Panc1 (cell line): ENCODE measurements around the gene FSD2. TPM values are rescaled to one million over a fixed set of nuclear protein-coding genes. Genes with fewer than 3 reads are reported as not detected.

Experiments
- ATAC-seq: fragments of 200-7000 bp; cut with Tn5 transposase; 2 replicates; pipeline ENCODE4 v1.9.1; 2020; ENCODE audit warnings: mild to moderate bottlenecking, moderate library complexity
- BruUV-seq: library from RNA; stranded (reverse); fragments of 400-500 nt; replicated peaks from 2 replicates; lab custom pipeline; 2021; lab: Mats Ljungman, UMichigan
- CTCF ChIA-PET: fragments of 300-600 bp; sonication (Branson Sonifier 250); formaldehyde crosslinking; loops from one replicate; lab custom pipeline; 2022; ENCODE audit warnings: antibody characterized with exemption; lab: Charles Lee
- POLR2A ChIA-PET: fragments of 300-600 bp; sonication (Branson Sonifier 250); formaldehyde crosslinking; loops from one replicate; lab custom pipeline; 2022; ENCODE audit warnings: antibody characterized with exemption; lab: Charles Lee
- DNase-seq: peaks from one replicate; pipeline ENCODE4 v3.0.0-alpha.2; 2010; ENCODE audit warnings: low read depth, low spot score
- H3K27ac ChIP-seq: 2 replicates; pipeline ENCODE4 v1.5.1; 2011; ENCODE audit warnings: mild to moderate bottlenecking, low read length, inconsistent platforms
- H3K27me3 ChIP-seq: fragments of 200-500 bp; sonication (Bioruptor generic); 2 replicates; pipeline ENCODE4 v1.6.0; 2014; ENCODE audit warnings: low read length, inconsistent platforms; ENCODE audit not compliant: control insufficient read depth, insufficient read depth
- H3K36me3 ChIP-seq: fragments of 200-500 bp; sonication (Bioruptor generic); 2 replicates; pipeline ENCODE4 v1.5.1; 2014; ENCODE audit warnings: inconsistent platforms, mild to moderate bottlenecking, low read length, moderate library complexity; ENCODE audit not compliant: control insufficient read depth, insufficient read depth
- H3K4me1 ChIP-seq: 2 replicates; pipeline ENCODE4 v1.5.1; 2011; ENCODE audit warnings: inconsistent platforms, mild to moderate bottlenecking, low read length, moderate library complexity; ENCODE audit not compliant: control insufficient read depth, insufficient read depth
- H3K4me3 ChIP-seq, 2 experiments: 2 replicates each; pipeline ENCODE4 v1.5.1; 2011 to 2012; ENCODE audit warnings: low read depth in 2 of 2, low read length in 2 of 2, mild to moderate bottlenecking in 2 of 2, inconsistent platforms in 1 of 2, moderate library complexity in 1 of 2
- H3K9me3 ChIP-seq: fragments of 200-500 bp; sonication (Bioruptor generic); 2 replicates; pipeline ENCODE4 v1.5.1; 2014; ENCODE audit warnings: low read depth, mild to moderate bottlenecking, inconsistent platforms, low read length, moderate library complexity; ENCODE audit not compliant: control insufficient read depth, insufficient read depth
- POLR2AphosphoS5 ChIP-seq: IDR thresholded peaks from 2 replicates; pipeline ENCODE4 v1.6.1; 2012; ENCODE audit warnings: mild to moderate bottlenecking, low read depth, low read length, moderate library complexity
- SIN3A ChIP-seq: IDR thresholded peaks from 2 replicates; pipeline ENCODE4 v1.6.1; 2012; ENCODE audit warnings: low read depth, mild to moderate bottlenecking, low read length, moderate library complexity, borderline replicate concordance; ENCODE audit not compliant: insufficient read depth
- TCF7L2 ChIP-seq: IDR thresholded peaks from 2 replicates; pipeline ENCODE4 v1.6.1; 2011; ENCODE audit warnings: mild to moderate bottlenecking, low read depth, low read length, inconsistent platforms
- in situ Hi-C: cut with HindIII; loops from 2 replicates; pipeline ENCODE4 v1.10.0; 2016; ENCODE audit warnings: low sequenced_read_pairs, low pct_unique_long_range_greater_than_20kb
- intact Hi-C: fragments of 100-400 bp; cut with micrococcal nuclease; formaldehyde crosslinking; loops from one replicate; pipeline ENCODE4 v1.10.0; 2022; ENCODE audit not compliant: unreplicated experiment
- total RNA-seq: library from RNA; stranded (reverse); gene quantifications from one replicate; pipeline ENCODE4 v1.2.1, GENCODE V29; 2021; ENCODE audit not compliant: unreplicated experiment
- TF ChIP-seq, protein P1 (sequence below), 2 experiments: IDR thresholded peaks; 2 replicates each; pipeline ENCODE4 v1.6.1; 2011 to 2012; ENCODE audit warnings: low read depth in 2 of 2, control low read depth in 1 of 2, low read length in 1 of 2, mild to moderate bottlenecking in 1 of 2, moderate library complexity in 1 of 2; ENCODE audit not compliant: insufficient read depth in 1 of 2
- TF ChIP-seq, protein P2 (sequence below): fragments of 450-650 bp; IDR thresholded peaks from 2 replicates; pipeline ENCODE4 v1.5.1; 2017; ENCODE audit warnings: mild to moderate bottlenecking

The FSD2 gene
- total RNA-seq, 1 experiment from 2014 or later: not detected

DNA sequence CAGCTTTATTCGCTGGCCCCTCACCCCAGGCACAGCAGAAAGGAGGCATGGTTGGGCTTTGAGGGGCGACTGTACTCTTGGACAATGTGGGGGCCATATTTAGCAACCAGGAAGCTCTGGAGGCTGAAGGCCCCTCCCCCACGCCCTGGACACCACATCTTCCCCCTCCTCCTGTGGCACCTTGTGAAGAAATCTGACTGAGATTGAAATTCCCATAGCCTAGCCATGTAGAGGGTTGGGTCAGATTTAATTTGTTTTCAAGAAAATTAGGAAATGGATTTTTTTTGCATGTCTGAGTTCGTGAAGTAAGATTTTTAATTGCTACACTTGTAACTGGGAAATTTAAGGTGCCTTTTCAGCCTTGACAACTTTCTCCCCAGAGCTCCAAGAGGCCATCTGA lies 24.5 kb downstream of the FSD2 start:
- CTCF ChIA-PET: no interaction called here
- in situ Hi-C loops: no loop called here
- TF ChIP-seq, protein P1, sequence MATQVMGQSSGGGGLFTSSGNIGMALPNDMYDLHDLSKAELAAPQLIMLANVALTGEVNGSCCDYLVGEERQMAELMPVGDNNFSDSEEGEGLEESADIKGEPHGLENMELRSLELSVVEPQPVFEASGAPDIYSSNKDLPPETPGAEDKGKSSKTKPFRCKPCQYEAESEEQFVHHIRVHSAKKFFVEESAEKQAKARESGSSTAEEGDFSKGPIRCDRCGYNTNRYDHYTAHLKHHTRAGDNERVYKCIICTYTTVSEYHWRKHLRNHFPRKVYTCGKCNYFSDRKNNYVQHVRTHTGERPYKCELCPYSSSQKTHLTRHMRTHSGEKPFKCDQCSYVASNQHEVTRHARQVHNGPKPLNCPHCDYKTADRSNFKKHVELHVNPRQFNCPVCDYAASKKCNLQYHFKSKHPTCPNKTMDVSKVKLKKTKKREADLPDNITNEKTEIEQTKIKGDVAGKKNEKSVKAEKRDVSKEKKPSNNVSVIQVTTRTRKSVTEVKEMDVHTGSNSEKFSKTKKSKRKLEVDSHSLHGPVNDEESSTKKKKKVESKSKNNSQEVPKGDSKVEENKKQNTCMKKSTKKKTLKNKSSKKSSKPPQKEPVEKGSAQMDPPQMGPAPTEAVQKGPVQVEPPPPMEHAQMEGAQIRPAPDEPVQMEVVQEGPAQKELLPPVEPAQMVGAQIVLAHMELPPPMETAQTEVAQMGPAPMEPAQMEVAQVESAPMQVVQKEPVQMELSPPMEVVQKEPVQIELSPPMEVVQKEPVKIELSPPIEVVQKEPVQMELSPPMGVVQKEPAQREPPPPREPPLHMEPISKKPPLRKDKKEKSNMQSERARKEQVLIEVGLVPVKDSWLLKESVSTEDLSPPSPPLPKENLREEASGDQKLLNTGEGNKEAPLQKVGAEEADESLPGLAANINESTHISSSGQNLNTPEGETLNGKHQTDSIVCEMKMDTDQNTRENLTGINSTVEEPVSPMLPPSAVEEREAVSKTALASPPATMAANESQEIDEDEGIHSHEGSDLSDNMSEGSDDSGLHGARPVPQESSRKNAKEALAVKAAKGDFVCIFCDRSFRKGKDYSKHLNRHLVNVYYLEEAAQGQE (IDR thresholded peaks at IDR 0.05; ENCODE audit: insufficient read depth in 1 of 2, low read depth in 2 of 2, low read length in 1 of 2): no peak
- TF ChIP-seq SIN3A: no peak
- no peak for TF ChIP-seq POLR2AphosphoS5
- TF ChIP-seq, protein P2, sequence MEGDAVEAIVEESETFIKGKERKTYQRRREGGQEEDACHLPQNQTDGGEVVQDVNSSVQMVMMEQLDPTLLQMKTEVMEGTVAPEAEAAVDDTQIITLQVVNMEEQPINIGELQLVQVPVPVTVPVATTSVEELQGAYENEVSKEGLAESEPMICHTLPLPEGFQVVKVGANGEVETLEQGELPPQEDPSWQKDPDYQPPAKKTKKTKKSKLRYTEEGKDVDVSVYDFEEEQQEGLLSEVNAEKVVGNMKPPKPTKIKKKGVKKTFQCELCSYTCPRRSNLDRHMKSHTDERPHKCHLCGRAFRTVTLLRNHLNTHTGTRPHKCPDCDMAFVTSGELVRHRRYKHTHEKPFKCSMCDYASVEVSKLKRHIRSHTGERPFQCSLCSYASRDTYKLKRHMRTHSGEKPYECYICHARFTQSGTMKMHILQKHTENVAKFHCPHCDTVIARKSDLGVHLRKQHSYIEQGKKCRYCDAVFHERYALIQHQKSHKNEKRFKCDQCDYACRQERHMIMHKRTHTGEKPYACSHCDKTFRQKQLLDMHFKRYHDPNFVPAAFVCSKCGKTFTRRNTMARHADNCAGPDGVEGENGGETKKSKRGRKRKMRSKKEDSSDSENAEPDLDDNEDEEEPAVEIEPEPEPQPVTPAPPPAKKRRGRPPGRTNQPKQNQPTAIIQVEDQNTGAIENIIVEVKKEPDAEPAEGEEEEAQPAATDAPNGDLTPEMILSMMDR: no peak
- TF ChIP-seq TCF7L2: no peak

DNA sequence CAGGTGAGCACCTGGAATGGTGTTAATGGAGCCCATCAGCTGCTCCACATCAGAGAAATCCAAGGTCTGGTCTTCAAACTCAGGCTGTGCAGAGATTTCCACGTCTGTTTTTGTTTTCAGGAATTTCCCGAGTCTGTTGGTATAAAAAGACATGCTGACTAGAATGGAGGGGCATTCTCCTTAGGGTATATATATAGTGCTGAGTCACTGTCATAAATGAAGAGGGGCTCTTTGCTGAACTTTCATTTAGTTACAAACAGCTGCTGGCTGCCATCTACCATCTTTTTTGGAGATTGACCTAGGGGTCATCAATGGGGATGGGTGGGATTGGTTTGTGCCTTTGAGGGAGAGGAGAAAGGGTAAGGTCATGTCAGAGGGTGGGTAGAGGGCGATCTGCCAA lies 27.1 kb downstream of the FSD2 start:
- Histone ChIP-seq H3K27me3 (no peaks in the 10 kb centered on the region), H3K4me3 (no peak overlapping the region), H3K4me1 (no peaks in the 10 kb centered on the region), H3K27ac (no peak overlapping the region), H3K9me3 (no peaks in the 10 kb centered on the region), H3K36me3 (no peaks in the 10 kb centered on the region)
- TF ChIP-seq, protein P1 (IDR thresholded peaks at IDR 0.05; ENCODE audit: insufficient read depth in 1 of 2, low read depth in 2 of 2, low read length in 1 of 2): no peak
- ATAC-seq: no peak
- DNase-seq: no peak
- intact Hi-C loops (no loop called here), in situ Hi-C loops (no loop called here)
- BruUV-seq: no TSS peak
- POLR2A ChIA-PET: no interaction called here
- CTCF ChIA-PET: interaction anchor here (0.6 kb wide), 1 partner anchor 17 kb away, joined by 9 read pairs; no protein-coding TSS in a partner anchor

More for the DNA sequence above, 24.5 kb downstream of the FSD2 start:
- no peak for ATAC-seq
- H3K36me3 ChIP-seq: no peaks in the 10 kb centered on the region
- intact Hi-C loops: no loop called here
- H3K27ac ChIP-seq: no peak overlapping the region
- no peaks in the 10 kb centered on the region for H3K9me3 ChIP-seq
- H3K4me1 ChIP-seq: no peaks in the 10 kb centered on the region
- no peak for DNase-seq
- POLR2A ChIA-PET: interaction anchor here (0.7 to 1.0 kb wide), 2 partner anchors 31 to 58 kb away, joined by 3 read pairs; no protein-coding TSS in a partner anchor
- BruUV-seq: no TSS peak
- no peak overlapping the region for H3K4me3 ChIP-seq
- no peaks in the 10 kb centered on the region; the same call in 1 of the 2 replicates for H3K27me3 ChIP-seq
